Astrocyte (in vitro differentiated cells and primary cell): Measurements from ENCODE around the gene TNP1. TPM values are rescaled to one million over a fixed set of nuclear protein-coding genes. Genes with fewer than 3 reads are reported as not detected.

Source experiments
- DNase-seq: peaks from one replicate; pipeline ENCODE4 v3.0.0-alpha.2; 2010; ENCODE audit warnings: low read depth
- FAIRE-seq: peaks from 2 replicates; lab custom pipeline; 2011; peaks lifted over from hg19 to GRCh38; lab: Jason Lieb, UNC
- H2AFZ ChIP-seq: 2 replicates; pipeline ENCODE4 v1.6.0; 2012; ENCODE audit warnings: low read depth, low read length, inconsistent platforms
- H3K27ac ChIP-seq: 2 replicates; pipeline ENCODE4 v1.5.1; 2011; ENCODE audit warnings: low read depth, low read length, inconsistent platforms
- H3K27me3 ChIP-seq: 2 replicates; pipeline ENCODE4 v1.6.0; 2011; ENCODE audit warnings: low read length, inconsistent platforms; ENCODE audit not compliant: insufficient read depth
- H3K36me3 ChIP-seq: 2 replicates; pipeline ENCODE4 v1.5.1; 2011; ENCODE audit warnings: low read length, inconsistent platforms; ENCODE audit not compliant: insufficient read depth
- H3K4me1 ChIP-seq: 2 replicates; pipeline ENCODE4 v1.5.1; 2011; ENCODE audit warnings: low read length, inconsistent platforms; ENCODE audit not compliant: insufficient read depth
- H3K4me2 ChIP-seq: 2 replicates; pipeline ENCODE4 v1.6.0; 2012; ENCODE audit warnings: low read length, inconsistent platforms
- H3K4me3 ChIP-seq: 2 replicates; pipeline ENCODE4 v1.5.1; 2011; ENCODE audit warnings: low read depth, mild to moderate bottlenecking, low read length, inconsistent platforms; ENCODE audit not compliant: insufficient read depth
- H3K79me2 ChIP-seq: 2 replicates; pipeline ENCODE4 v1.6.0; 2012; ENCODE audit warnings: mild to moderate bottlenecking, low read length, inconsistent platforms; ENCODE audit not compliant: insufficient read depth
- H3K9ac ChIP-seq: 2 replicates; pipeline ENCODE4 v1.6.0; 2012; ENCODE audit warnings: mild to moderate bottlenecking, low read length, inconsistent platforms
- H3K9me3 ChIP-seq: 2 replicates; pipeline ENCODE4 v1.5.1; 2012; ENCODE audit warnings: low read depth, mild to moderate bottlenecking, low read length, inconsistent platforms; ENCODE audit not compliant: insufficient read depth
- H4K20me1 ChIP-seq: 2 replicates; pipeline ENCODE4 v1.6.0; 2012; ENCODE audit warnings: low read length, inconsistent platforms; ENCODE audit not compliant: insufficient read depth
- H3K27ac Mint-ChIP-seq: one replicate; pipeline ENCODE4 v1.8.0; 2021; ENCODE audit warnings: mild to moderate bottlenecking, mixed read lengths; ENCODE audit not compliant: unreplicated experiment
- H3K27me3 Mint-ChIP-seq: one replicate; pipeline ENCODE4 v1.8.0; 2021; ENCODE audit warnings: low read depth, mixed read lengths; ENCODE audit not compliant: unreplicated experiment
- H3K36me3 Mint-ChIP-seq: one replicate; pipeline ENCODE4 v1.8.0; 2021; ENCODE audit warnings: low read depth, mixed read lengths; ENCODE audit not compliant: unreplicated experiment
- H3K4me1 Mint-ChIP-seq: one replicate; pipeline ENCODE4 v1.8.0; 2021; ENCODE audit warnings: low read depth, mixed read lengths; ENCODE audit not compliant: unreplicated experiment
- H3K4me3 Mint-ChIP-seq: one replicate; pipeline ENCODE4 v1.8.0; 2021; ENCODE audit warnings: mild to moderate bottlenecking, moderate library complexity, mixed read lengths; ENCODE audit not compliant: unreplicated experiment
- H3K9me3 Mint-ChIP-seq: one replicate; pipeline ENCODE4 v1.8.0; 2021; ENCODE audit warnings: mild to moderate bottlenecking, mixed read lengths; ENCODE audit not compliant: unreplicated experiment
- EZH2 ChIP-seq: IDR thresholded peaks from 2 replicates; pipeline ENCODE4 v1.6.1; 2012; ENCODE audit warnings: mild to moderate bottlenecking, low read length, inconsistent platforms; ENCODE audit not compliant: insufficient read depth
- total RNA-seq: library from RNA; stranded (reverse); gene quantifications from 2 replicates; pipeline ENCODE4 v1.2.1, GENCODE V29; 2021
- TF ChIP-seq, protein P1 (sequence below): IDR thresholded peaks from 2 replicates; pipeline ENCODE4 v1.5.1; 2011; ENCODE audit warnings: low read depth, mild to moderate bottlenecking, inconsistent platforms, low read length, moderate library complexity; ENCODE audit not compliant: insufficient read depth

The TNP1 gene
- total RNA-seq, 1 donor from 2014 or later, result not detected

DNA sequence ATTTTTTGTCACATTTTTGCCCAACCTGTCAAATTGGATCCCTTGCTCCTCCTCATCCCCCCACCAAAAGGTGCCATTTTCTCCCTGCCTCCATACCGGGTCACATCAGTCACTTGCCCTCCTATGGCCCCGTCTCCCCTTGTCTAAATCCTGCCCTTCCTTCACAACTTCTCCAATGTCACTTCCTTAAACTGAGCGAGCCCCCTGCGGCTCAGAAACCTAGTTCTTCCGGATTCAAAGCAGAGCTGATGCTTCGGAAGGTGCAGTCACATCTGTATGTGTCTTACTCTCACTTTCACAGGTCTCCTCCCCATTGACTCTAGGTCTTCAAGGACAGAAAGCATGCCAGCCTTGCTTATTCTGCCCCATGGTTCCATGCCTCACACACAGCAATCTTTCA lies 22.1 kb downstream of the TNP1 start:
- H3K27me3 Mint-ChIP-seq, result peaks cover 30% of the 10 kb centered on the region
- FAIRE-seq (no peak), DNase-seq (no peak)
- no peak overlapping the region for H3K4me3 ChIP-seq
- TF ChIP-seq, protein P1, sequence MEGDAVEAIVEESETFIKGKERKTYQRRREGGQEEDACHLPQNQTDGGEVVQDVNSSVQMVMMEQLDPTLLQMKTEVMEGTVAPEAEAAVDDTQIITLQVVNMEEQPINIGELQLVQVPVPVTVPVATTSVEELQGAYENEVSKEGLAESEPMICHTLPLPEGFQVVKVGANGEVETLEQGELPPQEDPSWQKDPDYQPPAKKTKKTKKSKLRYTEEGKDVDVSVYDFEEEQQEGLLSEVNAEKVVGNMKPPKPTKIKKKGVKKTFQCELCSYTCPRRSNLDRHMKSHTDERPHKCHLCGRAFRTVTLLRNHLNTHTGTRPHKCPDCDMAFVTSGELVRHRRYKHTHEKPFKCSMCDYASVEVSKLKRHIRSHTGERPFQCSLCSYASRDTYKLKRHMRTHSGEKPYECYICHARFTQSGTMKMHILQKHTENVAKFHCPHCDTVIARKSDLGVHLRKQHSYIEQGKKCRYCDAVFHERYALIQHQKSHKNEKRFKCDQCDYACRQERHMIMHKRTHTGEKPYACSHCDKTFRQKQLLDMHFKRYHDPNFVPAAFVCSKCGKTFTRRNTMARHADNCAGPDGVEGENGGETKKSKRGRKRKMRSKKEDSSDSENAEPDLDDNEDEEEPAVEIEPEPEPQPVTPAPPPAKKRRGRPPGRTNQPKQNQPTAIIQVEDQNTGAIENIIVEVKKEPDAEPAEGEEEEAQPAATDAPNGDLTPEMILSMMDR, result no peak
- TF ChIP-seq EZH2, result no peak
- H3K36me3 Mint-ChIP-seq, result no peaks in the 10 kb centered on the region
- H3K4me1 Mint-ChIP-seq, result peaks cover 1% of the 10 kb centered on the region
- peak overlapping the region; percentile 36 for H3K4me2 ChIP-seq
- peak overlapping the region; percentile 28 for H2AFZ ChIP-seq
- no peaks in the 10 kb centered on the region for H3K79me2 ChIP-seq
- peaks cover 15% of the 10 kb centered on the region for H3K9me3 Mint-ChIP-seq
- peak overlapping the region; percentile 11 for H3K27ac Mint-ChIP-seq
- no peak overlapping the region for H3K9ac ChIP-seq
- no peak overlapping the region for H3K27ac ChIP-seq
- H3K4me1 ChIP-seq, result peaks cover 10% of the 10 kb centered on the region
- H3K9me3 ChIP-seq, result no peaks in the 10 kb centered on the region
- no peaks in the 10 kb centered on the region for H3K27me3 ChIP-seq
- H3K36me3 ChIP-seq, result no peaks in the 10 kb centered on the region
- no peak overlapping the region for H3K4me3 Mint-ChIP-seq
- H4K20me1 ChIP-seq, result no peaks in the 10 kb centered on the region

DNA sequence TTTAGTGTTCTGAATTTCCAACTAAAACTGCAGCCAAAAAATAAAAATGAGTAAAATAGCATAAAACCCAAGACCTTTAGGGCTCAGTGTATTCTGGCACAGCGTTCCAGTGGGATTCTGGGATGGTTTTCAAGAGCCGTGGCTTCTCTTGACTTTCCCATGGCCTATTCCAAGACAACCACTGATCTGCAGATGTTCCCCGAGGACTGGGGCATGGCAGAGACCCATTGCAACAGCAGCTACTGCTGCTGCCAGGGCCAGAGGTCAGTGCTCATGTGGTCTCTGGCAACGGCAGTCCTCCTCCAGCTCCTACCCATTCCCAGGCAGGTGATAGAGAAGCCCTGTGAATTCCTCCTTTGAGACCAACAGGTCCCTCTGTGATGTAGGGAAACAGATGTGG lies 26.8 kb downstream of the TNP1 start:
- H3K4me3 ChIP-seq, result no peak overlapping the region
- Mint-ChIP-seq H3K9me3 (peaks cover 2% of the 10 kb centered on the region), H3K4me3 (no peak overlapping the region), H3K4me1 (peaks cover 5% of the 10 kb centered on the region), H3K36me3 (no peaks in the 10 kb centered on the region), H3K27ac (no peak overlapping the region), H3K27me3 (peaks cover 18% of the 10 kb centered on the region)
- no peak for FAIRE-seq
- no peaks in the 10 kb centered on the region for H3K9me3 ChIP-seq
- H2AFZ ChIP-seq, result no peak overlapping the region
- H3K27ac ChIP-seq, result no peak overlapping the region
- no peaks in the 10 kb centered on the region for H3K36me3 ChIP-seq
- H3K79me2 ChIP-seq, result no peaks in the 10 kb centered on the region
- DNase-seq, result no peak
- no peaks in the 10 kb centered on the region for H3K27me3 ChIP-seq
- no peaks in the 10 kb centered on the region for H4K20me1 ChIP-seq
- H3K4me2 ChIP-seq, result no peak overlapping the region
- TF ChIP-seq, protein P1, result no peak
- no peak for TF ChIP-seq EZH2
- peaks cover 10% of the 10 kb centered on the region for H3K4me1 ChIP-seq
- H3K9ac ChIP-seq, result no peak overlapping the region

DNA sequence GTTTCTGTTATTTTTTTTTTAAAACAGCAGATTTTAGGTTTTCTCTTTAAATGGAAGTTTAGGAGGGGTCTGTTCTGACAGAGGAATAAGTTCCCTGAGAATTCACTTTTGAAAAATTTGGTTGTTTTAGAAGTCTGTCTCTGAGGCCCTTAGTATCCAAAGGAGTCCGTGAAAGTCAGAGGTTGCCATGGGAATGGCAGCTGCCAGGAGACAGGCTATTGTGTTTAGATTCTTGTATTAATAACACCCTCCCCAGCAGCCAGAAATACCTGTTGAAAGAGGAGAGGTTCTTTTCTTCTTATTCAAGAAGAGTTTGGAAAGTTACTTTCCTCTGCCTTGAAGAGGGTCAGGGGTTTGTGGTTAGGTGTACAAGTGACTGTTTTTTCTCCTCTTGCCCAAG lies 29.5 kb downstream of the TNP1 start:
- Histone ChIP-seq H3K27me3 (no peaks in the 10 kb centered on the region), H3K4me1 (peaks cover 9% of the 10 kb centered on the region), H3K4me2 (no peak overlapping the region), H2AFZ (no peak overlapping the region), H3K9me3 (no peaks in the 10 kb centered on the region), H3K36me3 (no peaks in the 10 kb centered on the region), H3K79me2 (no peaks in the 10 kb centered on the region), H3K4me3 (no peak overlapping the region), H3K27ac (no peak overlapping the region), H3K9ac (no peak overlapping the region), H4K20me1 (no peaks in the 10 kb centered on the region)
- Mint-ChIP-seq H3K4me3 (no peak overlapping the region), H3K9me3 (peaks cover 2% of the 10 kb centered on the region), H3K27ac (no peak overlapping the region), H3K36me3 (no peaks in the 10 kb centered on the region), H3K4me1 (peaks cover 8% of the 10 kb centered on the region), H3K27me3 (peaks cover 14% of the 10 kb centered on the region)
- FAIRE-seq (no peak), DNase-seq (no peak)
- TF ChIP-seq, protein P1, result no peak
- TF ChIP-seq EZH2, result no peak
